Glomerular endothelial cell (primary cell): ENCODE data around the gene RALGDS. TPM values are rescaled to one million over a fixed set of nuclear protein-coding genes. Genes with fewer than 3 reads are reported as not detected.

ENCODE experiments used
- DNase-seq: peaks from one replicate; pipeline ENCODE4 v3.0.0-alpha.2; 2011; ENCODE audit warnings: low read depth, low spot score; ENCODE audit errors: extremely low read depth
- total RNA-seq: library from RNA; depleted of rRNA; stranded (reverse); fragments of >200 nt; gene quantifications from 2 replicates; pipeline ENCODE4 v1.2.3, GENCODE V29; 2015

The RALGDS gene
- total RNA-seq, 1 donor from 2014 or later: 99.4 TPM

- no peak for DNase-seq
Measured at GRCh38 chr9:133137451-133138231, 16.6 kb upstream of the RALGDS start.

DNA sequence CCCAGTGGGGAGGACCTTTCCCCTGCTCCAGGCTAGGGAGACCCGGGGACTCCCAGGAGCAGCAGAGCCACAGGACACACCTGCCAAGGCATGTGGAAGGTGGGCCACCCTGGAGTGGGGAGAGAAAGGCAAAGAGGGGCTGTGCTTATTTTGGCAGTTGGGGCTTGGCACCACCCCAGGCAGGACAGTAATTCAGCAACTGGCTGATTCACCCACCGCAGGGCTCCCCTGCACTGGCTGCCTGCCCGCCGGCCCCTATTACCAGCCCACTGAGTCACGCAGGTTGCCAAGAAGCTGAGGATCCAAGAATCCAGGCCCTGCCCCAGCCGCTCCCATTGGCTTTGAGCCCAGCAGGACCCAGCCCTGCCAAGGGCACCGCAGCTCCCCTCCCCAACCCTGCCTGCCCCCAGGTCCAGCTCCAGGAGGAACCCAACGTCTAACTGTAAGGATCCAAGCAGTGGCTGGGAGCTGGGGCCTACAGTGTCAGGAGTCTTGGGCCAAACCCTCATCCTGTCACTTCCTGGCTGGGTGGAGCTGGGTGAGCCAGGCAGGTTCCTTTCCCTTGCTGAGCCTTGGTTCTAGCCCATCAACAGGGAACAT lies 14.2 kb upstream of the RALGDS start:
- no peak for DNase-seq

DNA sequence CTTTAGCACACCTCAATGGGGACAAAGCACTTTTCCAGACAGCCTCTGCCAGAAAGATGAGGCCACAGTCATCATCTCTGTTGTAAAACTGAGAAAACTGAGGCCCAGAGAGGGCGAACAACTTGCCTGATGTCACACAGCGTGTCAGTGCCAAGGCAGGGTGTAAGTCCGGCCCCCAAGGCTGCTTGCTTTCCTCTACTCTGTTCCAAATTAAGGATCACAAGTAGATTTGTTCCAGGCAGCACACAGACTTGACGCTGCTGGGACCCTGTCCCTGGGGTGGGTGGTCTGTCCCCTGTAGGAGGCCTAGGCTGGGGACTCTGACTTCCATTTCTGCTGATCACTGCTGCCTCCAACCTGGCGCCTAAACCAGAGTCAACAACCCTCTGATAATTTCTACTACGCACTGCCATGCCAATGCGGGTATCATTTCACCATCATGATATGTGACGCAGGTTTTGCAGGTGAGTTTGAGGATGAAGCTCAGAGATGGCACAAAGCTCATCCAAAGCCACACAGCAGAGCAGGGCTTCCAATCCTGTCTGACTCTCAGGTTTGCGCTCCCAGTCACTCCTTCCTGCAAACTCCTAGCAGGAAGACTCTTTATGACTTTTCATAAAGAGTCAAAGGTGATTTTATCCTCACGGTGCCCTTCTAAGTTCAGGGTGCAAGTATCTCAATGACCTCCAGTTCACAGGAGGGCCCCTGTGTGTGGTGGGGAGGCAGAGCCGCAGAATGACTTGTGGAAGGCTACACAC lies 13.5 kb upstream of the RALGDS start:
- no peak for DNase-seq

- peak; percentile 93 for DNase-seq
Measured at GRCh38 chr9:133133681-133134387, 12.8 kb upstream of the RALGDS start.

DNA sequence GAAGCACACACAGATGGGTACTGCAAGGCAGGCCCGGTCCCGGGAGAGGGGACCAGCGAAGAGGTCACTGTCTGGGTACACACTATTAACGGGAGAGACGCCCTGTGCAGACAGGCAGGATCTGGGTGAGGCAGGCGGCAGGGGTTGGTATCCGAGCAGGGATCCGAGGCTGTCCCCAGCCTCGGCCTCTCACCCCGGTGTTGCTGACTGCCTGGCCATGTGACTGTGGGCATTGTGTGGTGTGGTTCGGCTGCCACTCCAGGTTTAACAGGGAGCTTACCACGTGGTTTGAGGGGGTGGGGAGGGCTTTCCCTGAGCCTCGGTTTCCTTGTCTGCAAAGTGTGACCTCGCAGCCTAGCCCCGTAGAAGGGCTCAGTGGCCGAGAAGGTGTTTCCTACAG lies 11.1 kb upstream of the RALGDS start:
- DNase-seq: no peak

DNA sequence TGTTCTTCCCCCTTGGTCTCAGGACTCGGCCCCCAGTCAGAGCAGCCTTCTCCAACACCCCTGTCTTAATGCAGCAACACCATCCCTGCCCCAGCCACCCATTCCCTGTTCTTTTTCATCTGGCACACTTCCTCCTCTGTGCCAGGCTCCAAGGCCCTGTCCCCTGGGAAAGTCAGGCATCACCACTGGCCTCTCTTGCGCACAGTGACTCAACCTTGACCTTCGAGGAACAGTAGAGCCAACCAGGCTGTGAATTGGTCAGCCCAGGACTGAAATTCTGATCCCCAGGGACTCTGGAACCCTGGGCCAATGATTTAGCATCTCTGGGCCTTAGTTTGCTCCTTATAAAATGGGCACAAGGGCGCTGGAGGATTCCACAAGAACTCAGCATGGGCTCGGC lies 10.5 kb upstream of the RALGDS start:
- DNase-seq: no peak

DNA sequence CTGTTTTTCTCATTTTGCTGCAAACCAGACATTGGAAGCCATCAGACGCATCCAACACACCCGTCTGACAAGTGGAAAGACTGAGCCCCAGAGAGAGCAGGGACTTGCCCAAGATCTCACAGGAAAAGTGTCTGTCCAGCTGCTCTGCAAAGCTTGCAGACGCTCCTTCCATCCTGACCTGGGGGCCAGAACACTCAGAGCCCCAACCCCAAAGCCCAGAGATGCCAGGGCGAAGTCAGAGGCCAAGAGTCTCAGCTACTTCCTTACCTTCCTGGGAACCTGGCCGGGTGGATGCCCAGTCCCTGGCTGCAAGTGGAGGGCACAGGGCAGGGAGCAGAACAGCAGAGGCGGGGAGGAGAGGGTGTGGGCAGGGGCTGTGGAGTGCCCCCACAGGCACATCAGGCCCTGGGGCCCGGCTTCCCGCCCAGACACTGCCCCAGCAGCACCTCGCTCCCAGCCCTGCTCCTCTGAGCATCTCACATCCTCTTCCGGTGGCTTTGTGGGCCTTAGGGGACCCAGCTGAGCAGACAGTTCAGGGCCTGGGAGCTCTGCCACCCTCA lies 9.7 kb upstream of the RALGDS start:
- DNase-seq: no peak

DNA sequence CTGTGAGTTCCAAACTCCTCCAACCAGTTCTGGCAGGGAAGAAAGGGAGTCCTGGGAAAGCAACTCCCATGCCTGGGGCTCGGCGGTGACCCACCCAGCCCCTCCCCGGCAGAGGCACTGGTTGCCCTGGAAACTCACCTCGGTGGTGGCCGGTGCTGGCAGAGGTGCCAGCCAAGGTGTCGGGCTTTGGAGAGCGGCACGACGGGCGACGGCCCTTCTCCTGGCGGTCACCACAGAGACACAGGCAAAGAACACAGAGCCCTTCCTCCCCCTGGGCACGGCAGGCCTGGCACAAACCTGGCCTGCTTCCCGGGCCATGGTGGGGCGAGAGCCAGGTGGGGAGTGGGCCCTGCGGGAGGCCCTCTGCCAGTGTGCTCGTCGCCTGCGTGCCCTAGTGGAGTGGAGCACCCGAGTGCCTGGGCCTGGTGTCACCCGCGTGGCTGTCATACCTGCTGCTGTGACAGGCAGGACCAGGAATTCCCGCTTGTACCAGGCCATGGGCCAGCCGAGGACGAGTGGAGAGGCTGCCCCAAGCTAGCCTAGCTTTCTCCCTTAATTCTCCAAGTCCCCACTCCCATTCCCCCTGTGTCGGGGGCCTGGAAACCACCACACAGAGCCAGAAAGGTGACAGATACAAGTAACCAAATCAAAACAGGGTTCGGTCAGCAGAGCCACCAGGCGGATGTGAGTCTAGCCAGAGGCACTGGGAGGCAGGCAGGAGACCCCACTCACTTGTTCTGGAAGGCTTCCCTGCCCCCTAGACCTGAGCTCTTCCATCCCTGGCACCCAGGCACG lies 8.2 kb upstream of the RALGDS start:
- no peak for DNase-seq

- no peak for DNase-seq
Measured at GRCh38 chr9:133128152-133128551, 7.1 kb upstream of the RALGDS start.

GRCh38 chr9:133127340-133127981 lies 6.4 kb upstream of the RALGDS start:
- no peak for DNase-seq

DNA sequence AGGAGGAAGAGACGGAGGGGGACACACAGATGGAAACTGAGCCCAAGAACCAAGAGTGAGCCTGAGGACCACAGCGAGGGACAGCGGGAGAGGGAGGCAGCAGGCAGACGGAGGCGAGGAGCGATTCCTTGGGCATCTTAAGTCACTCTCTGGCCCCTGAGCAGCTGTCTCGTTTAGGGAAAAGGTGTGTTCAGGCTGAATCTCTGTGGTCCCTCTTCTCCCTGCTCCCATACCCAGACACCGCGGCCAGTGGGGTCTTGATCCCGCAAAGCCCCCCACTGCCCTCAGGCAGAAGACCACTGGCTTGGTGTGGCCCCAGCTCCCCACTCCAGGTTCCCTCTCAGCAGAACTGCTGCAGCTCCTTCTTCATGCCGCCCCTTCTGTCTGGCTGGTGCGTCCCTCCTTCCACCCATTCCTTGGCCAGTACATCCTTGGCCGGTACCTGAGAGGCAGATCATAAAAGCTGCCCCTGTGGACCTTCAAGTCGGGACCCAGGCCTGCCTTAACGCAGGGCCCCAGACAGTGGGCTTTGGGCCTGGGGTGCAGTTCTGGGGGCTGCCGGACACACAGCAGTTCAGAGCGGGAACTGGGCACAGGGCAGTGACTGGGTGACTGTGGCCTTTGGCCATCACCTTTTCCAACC lies 5.8 kb upstream of the RALGDS start:
- DNase-seq: no peak

- DNase-seq: no peak
Measured at GRCh38 chr9:133125941-133126696, 5.1 kb upstream of the RALGDS start.

GRCh38 chr9:133124907-133125275 lies 3.9 kb upstream of the RALGDS start:
- DNase-seq: no peak

GRCh38 chr9:133124123-133124906 lies 3.3 kb upstream of the RALGDS start:
- no peak for DNase-seq

GRCh38 chr9:133122935-133123611 lies 2.0 kb upstream of the RALGDS start:
- no peak for DNase-seq

DNA sequence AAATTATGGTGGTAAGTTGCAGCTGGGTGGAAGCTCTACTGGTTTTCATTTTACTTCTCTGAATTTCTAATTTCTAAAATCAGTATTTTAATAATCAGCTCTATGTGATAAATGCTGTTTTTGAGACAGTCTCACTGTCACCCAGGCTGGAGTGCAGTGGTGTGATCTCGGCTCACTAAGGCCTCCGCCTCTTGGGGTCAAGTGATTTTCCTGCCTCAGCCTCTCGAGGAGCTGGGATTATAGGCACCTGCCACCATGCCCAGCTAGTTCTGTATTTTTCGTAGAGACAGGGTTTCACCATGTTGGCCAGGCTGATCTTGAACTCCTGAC lies 1.5 kb upstream of the RALGDS start:
- no peak for DNase-seq

GRCh38 chr9:133121915-133122550 lies 993 bp upstream of the RALGDS start:
- no peak for DNase-seq
